NCI-H1417 (cell line): ENCODE data around the gene D2HGDH.
"Not testable (repeated sequence)": the region's sequence is repeated elsewhere in the genome, so short reads cannot be mapped to it uniquely, and the experiment has no call there.

Experiments
- DNase-seq, 3 experiments: peaks; one replicate each; lab custom pipeline; 2025; lab: John Stamatoyannopoulos, UW

The D2HGDH gene

DNA sequence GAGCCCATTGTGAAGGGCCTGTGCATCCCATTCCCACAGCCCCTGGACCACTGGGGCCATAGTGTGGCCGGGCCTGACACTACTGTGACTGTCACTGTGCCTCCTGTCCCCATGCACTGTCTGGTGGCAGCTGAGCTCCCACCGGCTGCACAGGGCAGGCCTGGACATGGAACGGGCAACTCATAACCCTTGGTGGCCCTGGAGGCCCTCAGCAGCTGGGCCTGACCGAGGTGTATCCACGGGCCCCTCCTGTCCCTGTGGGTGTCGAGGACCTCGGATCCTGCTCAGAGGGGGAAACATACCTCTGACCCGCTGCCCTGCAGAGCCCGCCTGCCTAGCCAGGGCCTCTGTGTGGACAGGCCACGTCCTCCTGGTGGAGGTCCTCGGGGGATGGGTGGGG, 34.4 kb downstream of the D2HGDH start:
- no peak for DNase-seq

DNA sequence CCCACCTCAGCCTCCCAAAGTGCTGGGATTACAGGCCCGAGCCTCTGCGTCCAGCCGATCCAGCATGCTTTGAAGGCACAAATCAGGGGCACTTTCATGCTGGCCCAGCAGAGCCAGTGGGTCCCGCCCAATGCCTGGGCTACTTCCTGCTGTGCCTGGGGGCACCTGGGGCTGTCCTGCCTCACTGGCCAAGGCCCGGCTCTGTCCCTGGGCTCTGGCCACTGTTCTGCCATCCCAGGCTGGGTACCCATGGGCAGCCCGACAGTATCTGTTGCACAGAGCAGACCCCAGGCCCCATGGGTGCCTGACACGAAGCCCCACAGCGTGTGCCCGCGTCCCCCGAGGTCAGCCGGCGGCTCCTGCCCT, 35.4 kb downstream of the D2HGDH start:
- DNase-seq: no peak

DNA sequence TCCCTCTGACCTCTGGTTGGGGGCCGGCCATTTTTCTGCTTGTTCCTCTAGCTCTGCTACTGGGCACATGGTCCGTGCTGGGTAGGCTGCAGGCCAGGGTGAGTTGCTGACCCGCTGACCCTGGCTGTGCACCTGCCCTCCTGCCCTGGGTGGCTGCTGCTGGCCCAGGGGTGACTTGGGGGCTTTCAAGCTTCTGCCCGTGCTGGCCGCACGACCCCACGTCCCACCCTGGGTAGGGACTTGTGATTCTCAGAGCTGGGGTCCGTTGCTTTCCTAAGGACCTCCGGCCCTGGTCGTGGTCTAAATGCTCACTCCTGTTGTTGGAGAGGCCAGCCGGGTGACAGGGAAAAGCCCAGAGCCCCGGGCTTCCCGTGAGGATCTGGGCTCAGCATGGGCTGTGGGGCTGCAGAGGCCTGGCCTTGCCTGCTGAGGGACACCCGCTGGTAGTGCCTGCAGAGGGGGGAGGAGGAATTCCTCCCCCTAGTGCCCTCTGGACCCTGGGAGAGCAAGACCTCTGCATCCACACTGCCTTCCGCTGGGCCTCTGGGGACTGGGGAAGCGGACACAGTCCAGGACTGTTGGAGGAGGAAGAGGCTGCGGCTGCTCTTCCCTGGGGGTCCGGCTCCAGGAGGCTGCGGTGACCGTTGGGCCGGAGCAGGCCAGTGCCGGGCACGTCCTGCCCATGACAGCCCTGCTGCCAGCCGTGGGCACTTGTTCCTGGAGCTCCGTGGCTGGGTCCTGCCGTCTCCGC, 35.9 kb downstream of the D2HGDH start:
- no peak for DNase-seq

DNA sequence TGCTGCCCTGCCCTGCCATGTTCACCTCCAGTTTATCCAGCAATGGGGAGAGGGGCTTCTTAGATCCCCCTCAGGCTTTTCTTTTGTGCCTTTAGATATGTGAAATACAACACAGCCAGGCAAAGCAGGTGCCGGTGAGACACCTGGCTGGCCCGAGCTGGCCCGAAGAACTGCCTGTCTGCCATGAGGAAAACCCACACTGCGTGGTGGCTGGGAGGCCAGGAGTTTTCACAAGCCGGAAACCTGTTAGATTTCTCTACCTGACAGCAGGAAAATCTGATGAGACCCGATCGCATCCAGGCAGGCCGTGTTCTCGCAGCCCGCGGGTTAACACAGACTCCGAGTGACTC, 36.5 kb downstream of the D2HGDH start:
- no peak for DNase-seq

DNA sequence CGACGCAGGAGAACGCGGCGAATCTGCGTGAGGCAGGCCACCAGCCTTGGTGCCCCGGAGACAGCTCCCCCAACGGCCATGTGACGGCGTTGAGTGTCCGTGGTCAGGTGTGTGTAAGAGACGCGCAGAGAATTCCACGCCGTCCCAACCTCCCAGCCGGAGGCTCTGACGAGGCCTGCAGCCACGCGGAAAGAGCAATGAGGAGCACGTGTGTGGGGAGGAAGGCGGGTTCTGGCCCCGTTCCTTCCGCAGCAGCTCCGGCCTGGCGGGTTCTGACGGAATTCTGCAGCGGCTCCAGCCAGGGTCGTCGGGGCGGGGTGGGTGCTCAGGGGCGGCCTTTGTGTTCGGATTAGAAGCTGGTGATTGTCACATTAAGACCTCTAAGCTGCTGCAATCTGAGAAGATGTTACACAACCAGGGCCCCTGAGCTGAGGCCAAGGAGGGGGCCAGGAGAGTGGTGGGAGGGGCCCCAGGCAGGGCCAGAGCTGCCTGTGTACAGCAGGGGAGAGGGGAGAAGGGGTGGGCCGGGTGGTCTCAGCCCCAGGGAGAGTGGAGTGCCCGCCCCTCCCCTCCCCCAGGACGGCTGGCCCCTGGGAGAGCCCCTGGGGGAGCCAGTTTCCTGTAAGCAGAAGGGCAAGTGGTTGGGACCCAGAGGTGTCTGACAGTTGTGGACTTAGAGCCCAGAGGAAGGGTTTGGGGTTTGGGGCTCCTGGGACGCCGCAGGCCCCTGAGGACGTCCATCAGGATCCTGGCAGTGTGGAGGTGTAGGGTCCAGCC, 37.0 kb downstream of the D2HGDH start:
- DNase-seq: no peak

DNA sequence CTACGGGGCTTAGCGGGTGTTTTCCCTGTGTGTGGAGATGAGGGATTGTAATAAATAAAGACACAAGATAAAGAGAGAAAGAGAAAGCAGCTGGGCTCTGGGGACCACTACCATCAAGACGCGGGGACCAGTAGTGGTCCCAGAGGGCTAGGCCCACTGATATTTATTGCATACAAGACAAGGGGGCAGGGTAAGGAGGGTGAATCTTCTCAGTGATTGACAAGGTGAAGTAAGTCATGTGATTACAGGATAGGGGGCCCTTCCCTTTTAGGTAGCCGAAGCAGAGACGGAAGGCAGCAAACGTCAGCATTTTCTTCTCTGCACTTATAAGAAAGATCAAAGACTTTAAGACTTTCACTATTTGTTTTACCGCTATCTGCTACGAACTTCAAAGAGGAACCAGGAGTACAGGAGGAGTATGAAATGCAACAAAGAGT, 37.7 kb downstream of the D2HGDH start:
- DNase-seq: no peak

DNA sequence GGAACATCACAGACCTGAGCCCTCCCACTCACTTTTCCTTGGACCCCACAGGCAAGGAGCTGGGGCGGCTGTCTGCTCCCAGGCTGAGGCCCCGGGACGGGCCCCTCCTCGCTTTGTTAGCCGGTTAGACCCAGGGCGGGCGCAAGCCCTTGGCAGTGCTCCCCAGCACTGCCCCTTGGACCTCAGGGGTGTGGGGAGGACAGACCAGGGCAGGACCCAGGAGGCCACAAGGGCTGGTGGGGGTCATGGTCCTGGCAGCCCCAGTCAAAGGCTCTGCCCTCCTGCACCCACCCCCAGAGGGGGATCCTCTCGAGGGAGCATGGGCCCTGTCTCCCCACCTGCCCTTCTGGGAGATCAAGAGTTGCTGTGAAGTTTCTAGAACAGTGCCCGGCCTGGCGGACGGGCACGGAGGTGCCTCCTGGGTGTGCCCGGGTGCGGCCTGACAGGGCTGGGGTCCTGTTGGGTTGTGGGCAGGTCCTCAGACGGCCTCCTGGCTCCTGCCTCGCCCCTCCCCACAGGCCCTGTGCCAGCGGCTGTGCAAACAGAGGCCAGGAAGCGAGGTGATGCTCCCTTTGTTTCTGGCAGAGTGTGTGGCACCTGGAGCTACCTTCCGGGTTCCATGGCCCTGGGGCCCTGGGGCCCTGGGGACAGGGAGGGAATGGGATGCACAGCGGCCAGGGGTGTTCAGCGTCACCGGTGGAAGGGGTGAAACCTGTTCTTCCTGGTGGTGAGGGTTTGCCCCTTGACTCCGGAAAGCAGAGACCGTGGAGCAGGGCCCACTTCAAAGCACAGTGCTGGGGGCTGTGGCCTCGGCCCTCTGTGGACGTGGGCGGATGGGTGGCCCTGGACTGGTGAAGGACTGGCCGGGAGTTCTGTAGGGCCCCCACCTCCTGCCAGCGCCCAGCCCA, 39.3 kb downstream of the D2HGDH start:
- DNase-seq: peak in 2 of 3 experiments; percentile 76 to 83

DNA sequence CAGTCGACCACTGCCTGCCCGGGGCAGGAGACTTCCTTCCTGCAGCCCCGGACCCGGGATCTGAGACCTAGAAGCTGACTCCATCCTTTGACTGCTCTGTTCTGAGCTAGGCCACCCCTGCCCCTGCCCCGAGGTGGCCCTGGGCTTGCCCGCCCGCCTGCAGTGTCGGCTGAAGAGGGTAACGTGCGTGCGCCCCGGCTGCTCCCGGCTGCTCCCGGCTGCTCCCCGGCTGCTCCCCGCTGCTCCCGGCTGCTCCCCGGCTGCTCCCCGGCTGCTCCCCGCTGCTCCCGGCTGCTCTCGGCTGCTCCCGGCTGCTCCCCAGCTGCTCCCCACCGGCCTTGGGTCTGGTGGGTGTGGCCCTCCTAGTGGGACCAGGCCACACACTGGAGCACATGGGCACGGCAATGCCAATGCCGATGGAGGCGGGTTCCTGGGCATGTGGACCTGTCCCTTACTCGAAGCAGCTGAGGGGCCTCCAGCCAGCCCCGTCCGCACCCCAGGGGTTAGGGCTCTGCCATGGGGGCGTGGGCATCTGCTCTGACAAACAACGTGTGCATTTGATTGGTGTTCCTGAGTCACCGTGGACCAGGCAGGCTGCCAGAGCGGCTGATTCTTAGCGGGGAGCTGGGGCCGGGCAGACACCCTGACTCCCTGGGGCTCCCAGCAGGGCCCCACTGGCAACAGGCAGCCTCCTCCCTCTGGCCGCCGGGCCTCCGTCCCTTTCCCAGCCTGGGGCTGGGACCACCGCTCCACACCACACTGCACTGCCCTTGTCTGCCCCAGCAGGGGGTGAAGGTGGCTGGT, 40.2 kb downstream of the D2HGDH start:
- DNase-seq: peak in 2 of 3 experiments; percentile 83 to 88

DNA sequence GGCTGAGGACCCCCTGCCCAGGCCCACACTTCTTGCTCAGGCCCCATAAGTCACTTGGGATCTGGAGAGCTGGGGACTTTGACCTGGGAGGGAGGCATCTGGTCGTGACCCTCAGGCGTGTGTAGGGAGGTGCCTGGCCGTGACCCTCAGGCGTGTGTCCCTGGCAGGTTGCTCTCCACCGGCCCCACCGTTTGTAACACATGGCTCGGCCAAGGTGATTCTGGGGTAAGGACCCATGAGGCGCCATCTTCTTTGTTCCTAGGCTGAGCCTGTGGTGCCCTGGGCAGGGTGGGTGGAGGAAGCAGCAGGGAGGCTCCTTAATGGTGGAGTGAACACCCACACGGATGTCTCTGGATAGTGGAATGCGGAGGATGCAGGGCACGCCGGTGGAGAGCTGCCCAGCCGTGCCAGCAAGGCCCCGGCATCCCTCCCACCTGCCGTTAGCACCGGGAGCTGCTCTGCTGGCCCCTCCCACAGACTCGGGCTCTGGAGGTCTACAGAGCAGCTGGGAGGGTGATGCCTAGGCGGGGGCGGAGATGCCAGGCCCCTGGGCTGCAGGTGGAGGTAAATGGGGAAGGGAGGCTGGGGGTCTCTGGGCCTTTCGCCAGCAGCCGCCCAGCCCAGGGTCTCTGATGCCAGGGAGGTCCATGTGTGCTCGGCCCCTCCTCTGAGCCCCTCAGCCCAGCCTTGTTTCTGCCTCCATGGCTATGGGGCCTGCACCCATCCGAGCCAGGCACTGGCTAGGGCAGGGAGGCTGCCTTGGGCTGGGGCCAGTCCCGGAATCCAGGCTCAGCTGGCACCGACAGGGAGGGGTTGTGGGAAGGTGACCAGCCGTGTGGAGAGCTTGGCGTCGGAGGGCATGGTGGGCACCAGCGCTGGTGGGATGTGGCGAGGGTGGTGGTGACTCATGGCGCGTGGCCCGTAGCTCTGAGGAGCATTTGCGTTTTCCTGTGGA, 41.1 kb downstream of the D2HGDH start:
- DNase-seq: peak in 2 of 3 experiments; percentile 44 to 54

DNA sequence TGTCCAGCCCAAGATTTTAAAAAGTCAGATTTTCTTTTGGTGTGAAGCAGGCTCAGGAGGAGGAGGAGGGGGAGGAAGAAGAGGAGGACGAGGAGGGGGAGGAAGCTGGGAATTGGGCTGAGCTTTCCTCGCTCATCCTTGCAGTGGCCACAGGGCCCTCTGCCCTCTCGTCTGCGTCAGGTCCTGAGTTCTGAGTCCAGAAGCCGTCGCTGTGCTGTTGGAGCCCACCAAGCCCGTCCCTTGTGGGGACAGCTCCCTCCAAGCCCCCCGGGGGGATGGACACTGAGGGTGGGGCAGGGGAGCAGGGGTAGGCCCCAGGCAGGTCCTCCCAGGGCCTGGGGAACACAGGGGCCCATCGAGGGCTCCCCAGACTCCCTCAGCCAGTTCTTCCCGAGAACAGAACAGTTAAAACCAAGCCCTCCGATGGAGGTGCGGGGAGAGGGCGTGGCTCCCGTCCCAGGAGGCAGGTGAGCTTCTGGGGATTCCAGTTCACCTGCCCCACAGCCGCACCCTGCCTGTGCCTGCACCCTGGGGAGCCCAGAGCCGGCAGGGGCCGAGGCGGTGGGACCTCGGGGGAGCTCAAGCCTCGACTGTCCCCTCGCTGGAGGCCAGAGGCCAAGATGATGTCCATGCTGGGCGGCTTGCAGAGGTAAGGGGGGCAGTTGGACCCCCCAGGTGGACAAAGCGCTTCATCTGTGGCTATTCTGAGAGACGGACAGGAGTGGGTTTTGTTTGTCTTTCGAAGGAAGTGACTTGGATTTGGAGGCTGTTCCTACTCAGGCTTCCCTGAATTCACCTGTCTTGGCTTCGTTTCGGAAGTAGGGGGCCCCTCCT, 42.1 kb downstream of the D2HGDH start, which contains the start of gene GAL3ST2:
Gene GAL3ST2 (plus strand): TSS at position 487 of the 834 bp plus-strand sequence. CDS start 134 bp downstream, at position 621.
- DNase-seq: no peak

DNA sequence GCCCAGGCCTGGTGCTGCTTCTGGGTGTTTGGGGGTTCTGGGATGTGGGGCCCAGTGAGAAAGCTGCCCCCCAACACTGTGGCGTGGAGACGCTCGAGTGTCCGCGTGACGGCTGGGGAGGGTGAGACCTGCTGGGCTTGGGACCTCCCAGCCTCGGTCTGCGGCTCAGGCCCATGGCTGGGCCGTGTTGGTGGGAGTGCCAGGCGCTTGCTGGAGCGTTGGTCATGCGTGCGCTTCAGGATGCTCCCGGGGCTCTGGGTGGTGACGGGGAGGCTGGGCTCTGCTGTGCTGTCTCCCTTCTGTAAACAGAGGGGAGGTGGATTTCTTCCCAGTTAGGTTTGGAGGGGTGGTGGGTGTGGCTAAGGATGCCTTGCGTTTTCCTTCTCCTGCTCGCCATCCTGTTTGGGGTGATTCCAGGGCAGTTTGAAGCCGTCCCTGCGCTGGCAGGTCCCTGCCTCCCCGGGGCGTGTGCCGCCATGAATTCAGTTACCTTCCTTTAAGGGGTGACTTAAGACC, 42.8 kb downstream of the D2HGDH start:
- no peak for DNase-seq

DNA sequence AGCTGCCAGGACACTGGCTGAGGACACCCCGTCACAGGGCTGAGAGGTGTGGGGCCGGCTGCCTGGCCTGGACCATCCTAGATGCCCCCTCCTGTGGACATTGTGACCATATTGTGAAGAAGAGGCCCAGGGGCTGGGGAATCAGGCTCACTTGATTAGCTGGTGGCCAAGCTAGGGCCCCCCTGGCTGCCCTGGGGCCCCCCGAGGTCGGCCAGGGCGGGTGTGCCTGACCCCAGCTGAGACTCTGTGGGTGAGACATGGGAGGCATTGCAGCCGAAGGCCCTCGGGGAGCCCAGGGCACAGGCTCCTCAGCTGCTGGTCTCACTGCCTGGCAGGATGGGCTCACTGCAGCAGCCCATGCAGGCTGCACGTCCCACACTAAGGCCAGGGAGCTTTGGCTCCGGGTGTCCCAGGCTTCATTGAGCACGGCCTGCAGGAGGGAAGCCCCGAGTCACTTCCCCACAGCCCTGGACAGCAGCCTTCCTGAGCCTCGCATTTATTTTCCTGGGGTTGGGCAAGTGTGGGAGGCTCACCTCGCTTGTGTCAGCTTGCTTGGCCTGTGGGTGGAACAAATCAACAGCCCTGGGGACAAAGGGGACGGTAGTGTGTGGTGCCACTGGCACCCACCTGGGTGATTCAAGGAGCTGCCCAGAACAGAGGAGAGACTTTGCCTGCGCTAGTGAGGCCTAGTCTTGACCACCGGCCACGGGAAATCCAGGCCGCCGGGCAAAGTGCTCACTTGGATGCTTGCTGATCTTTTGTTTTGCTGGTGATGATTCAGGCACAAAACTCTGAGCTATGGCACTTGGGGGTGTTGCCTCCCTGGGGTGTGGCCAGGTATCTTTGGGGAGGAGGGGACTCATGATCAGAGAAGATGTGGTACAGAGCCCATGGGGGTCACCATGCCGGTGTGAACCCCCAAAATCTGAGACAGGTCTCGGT, 43.5 kb downstream of the D2HGDH start:
- DNase-seq: no peak

DNA sequence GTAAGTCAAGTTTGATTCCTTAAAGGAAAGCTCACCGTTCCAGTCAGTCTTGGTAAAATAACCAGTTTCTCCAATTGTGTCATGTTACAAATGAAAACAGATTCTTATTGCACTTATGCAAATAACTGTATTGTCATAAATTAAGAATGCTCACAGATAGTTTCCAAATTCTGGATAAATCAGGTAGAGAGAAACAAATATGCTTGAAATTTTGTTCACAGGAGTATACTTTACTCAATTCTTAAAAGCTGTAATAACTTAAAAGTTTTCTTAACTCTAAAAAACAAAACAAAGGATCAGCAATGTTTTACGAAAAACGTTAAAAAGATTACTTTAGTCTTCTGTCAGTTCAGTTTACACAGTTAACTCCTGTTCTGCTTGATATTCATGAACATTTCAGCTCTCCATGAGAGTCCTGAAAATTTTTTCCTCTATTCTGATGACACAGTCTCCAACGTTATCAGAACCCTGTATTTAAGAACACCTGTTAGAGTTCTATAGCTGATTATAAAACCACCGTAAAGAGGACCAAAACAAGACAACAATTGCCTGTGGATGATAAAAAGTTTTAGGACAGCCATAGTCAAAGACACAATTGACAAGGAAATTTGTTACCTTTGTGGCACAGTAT, 46.6 kb downstream of the D2HGDH start:
- DNase-seq: no peak

DNA sequence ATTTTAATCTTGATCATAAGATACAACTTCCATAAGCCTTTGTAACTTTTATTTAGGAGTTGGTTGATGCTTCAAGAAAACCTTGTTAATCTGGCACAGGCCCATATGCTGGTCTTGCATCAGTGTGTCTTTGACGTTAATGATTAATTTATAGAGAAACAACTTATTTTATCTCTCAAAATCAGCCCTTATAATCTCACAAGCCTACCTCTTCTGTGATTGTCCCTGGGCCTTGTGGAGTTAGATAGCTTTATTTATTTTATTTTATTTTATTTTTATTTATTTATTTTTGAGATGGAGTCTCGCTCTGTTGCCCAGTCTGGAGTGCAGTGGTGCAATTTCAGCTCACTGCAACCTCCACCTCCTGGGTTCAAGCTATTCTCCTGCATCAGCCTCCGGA, 47.6 kb downstream of the D2HGDH start:
- DNase-seq: not testable (repeated sequence)

DNA sequence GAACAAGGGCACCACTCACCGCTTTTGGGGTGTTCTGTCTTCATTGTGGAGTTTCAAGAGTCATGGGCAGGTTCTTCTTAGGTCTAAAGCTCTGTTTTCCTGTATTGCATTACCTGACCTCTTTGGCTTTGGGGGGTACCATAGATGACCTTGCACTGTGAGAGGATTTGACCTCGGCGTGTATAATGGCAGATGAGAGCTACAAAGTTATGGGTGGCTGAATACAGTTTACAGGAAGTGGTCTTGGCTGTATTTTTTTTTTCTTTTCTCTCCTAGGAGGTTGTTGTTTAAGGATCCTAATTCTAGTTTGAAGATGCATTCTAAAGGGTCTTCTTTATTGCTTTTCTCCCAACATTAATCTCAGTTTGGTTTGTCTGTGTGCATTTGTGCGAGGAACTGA, 53.7 kb downstream of the D2HGDH start:
- no peak for DNase-seq

DNA sequence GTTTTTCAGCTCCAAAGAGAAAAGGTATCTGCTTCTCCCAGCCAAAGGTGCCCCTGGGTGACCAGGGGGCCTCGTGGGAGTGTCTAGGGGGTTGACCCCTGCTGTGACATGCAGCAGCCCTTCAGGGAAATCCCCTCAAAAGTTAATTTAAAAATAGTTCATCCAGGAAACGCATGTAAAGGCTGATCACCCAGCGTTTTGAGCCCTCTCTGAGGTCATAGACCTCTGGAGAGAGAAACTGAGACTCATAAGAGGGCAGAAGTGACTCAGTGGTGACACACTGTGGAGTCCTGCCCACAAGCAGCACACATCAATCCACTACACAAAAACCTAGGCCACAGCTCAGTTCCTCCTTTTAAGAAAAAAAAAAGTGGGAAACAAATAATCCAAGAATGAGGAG, 54.1 kb downstream of the D2HGDH start:
- no peak for DNase-seq

DNA sequence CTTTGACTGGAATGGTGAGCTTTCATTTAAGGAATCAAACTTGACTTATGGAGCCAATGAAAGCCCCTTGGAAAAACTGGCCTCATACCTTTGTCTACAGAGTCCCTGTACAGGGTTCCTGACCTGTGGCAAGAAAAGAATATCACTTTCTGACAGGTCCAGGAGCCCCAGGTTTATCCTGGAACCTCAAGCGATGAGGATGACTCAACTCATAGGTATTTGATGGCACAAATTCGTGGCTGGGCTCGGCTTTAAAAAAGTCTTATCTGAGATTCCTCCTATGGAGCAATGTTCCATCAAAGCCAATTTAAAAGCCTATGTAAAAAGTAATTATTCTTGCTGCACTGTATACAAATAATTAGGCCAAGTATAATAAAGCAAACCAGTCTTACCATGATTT, 57.0 kb downstream of the D2HGDH start:
- not testable (repeated sequence) for DNase-seq

DNA sequence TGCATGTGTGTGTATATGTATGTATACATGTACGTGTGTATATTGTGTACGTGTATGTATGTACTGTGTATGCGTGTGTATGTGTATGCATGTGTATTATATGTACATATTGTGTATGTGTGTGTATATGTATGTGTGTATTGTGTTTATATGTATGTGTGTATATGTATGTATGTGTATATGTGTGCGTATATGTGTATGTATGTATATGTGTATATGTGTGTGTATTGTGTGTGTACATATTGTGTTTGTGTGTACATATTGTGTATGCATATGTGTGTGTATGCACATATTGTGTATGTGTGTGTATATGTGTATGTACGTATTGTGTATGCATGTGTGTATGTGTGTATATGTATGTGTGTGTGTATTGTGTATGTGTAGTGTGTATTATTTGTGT, 59.0 kb downstream of the D2HGDH start:
- DNase-seq: no peak
